H9 (cell line): Measurements from ENCODE around the gene TSPAN18. TPM values are rescaled to one million over a fixed set of nuclear protein-coding genes. Genes with fewer than 3 reads are reported as not detected.

ENCODE experiments used
- DNase-seq: peaks from one replicate; pipeline ENCODE4 v3.0.0-alpha.2; 2017
- H2AFZ ChIP-seq: one replicate; pipeline ENCODE4 v1.6.1; 2013; ENCODE audit warnings: mild to moderate bottlenecking, low read length, control low read depth, moderate library complexity
- H2AK5ac ChIP-seq: 2 replicates; pipeline ENCODE4 v1.6.1; 2013; ENCODE audit warnings: low read length, control low read depth, mixed read lengths; ENCODE audit not compliant: insufficient read length
- H2BK120ac ChIP-seq: one replicate; pipeline ENCODE4 v1.6.1; 2013; ENCODE audit warnings: low read depth, mild to moderate bottlenecking, low read length, control low read depth, inconsistent platforms; ENCODE audit not compliant: poor library complexity, severe bottlenecking
- H2BK12ac ChIP-seq: 2 replicates; pipeline ENCODE4 v1.6.1; 2013; ENCODE audit warnings: low read length, control low read depth, mixed read lengths, low read depth; ENCODE audit not compliant: insufficient read length
- H2BK15ac ChIP-seq: 2 replicates; pipeline ENCODE4 v1.6.1; 2013; ENCODE audit warnings: low read depth, low read length, control low read depth
- H2BK20ac ChIP-seq: one replicate; pipeline ENCODE4 v1.6.1; 2013; ENCODE audit warnings: low read depth, mild to moderate bottlenecking, low read length, control low read depth, inconsistent platforms; ENCODE audit not compliant: poor library complexity, severe bottlenecking
- H2BK5ac ChIP-seq: 2 replicates; pipeline ENCODE4 v1.6.1; 2013; ENCODE audit warnings: low read length, control low read depth, mixed read lengths; ENCODE audit not compliant: insufficient read length
- H3K14ac ChIP-seq: 2 replicates; pipeline ENCODE4 v1.6.1; 2013; ENCODE audit warnings: low read length, control low read depth; ENCODE audit not compliant: insufficient read depth
- H3K18ac ChIP-seq: 2 replicates; pipeline ENCODE4 v1.6.1; 2013; ENCODE audit warnings: low read depth, mild to moderate bottlenecking, mixed read lengths, low read length, control low read depth; ENCODE audit not compliant: insufficient read length
- H3K23ac ChIP-seq: 2 replicates; pipeline ENCODE4 v1.6.1; 2013; ENCODE audit warnings: low read length, control low read depth, mixed read lengths, low read depth; ENCODE audit not compliant: insufficient read length
- H3K23me2 ChIP-seq: 2 replicates; pipeline ENCODE4 v1.6.1; 2013; ENCODE audit warnings: low read depth, mild to moderate bottlenecking, mixed read lengths, low read length, control low read depth; ENCODE audit not compliant: insufficient read length, poor library complexity, severe bottlenecking
- H3K27ac ChIP-seq: 2 replicates; pipeline ENCODE4 v1.5.1; 2013; ENCODE audit warnings: low read length, control low read depth, mixed read lengths, low read depth; ENCODE audit not compliant: insufficient read length
- H3K27me3 ChIP-seq: 2 replicates; pipeline ENCODE4 v1.6.1; 2013; ENCODE audit warnings: low read length, control low read depth, inconsistent platforms; ENCODE audit not compliant: insufficient read depth
- H3K4ac ChIP-seq: 2 replicates; pipeline ENCODE4 v1.6.1; 2013; ENCODE audit warnings: low read depth, mild to moderate bottlenecking, control low read depth, inconsistent platforms, low read length, moderate library complexity
- H3K4me1 ChIP-seq: 2 replicates; pipeline ENCODE4 v1.6.1; 2013; ENCODE audit warnings: low read length, control low read depth, inconsistent platforms; ENCODE audit not compliant: insufficient read depth
- H3K4me2 ChIP-seq: 2 replicates; pipeline ENCODE4 v1.6.1; 2013; ENCODE audit warnings: low read length, control low read depth, mixed read lengths; ENCODE audit not compliant: insufficient read length, insufficient read depth
- H3K56ac ChIP-seq: 2 replicates; pipeline ENCODE4 v1.6.1; 2013; ENCODE audit warnings: low read depth, mild to moderate bottlenecking, mixed read lengths, low read length, control low read depth; ENCODE audit not compliant: insufficient read length
- H3K79me1 ChIP-seq: 2 replicates; pipeline ENCODE4 v1.6.1; 2013; ENCODE audit warnings: low read depth, mild to moderate bottlenecking, moderate library complexity, low read length, control low read depth, inconsistent platforms; ENCODE audit not compliant: insufficient read depth, poor library complexity, severe bottlenecking
- H3K79me2 ChIP-seq: 2 replicates; pipeline ENCODE4 v1.6.1; 2013; ENCODE audit warnings: low read length, control low read depth, inconsistent platforms; ENCODE audit not compliant: insufficient read depth
- H3K9ac ChIP-seq: 2 replicates; pipeline ENCODE4 v1.6.1; 2013; ENCODE audit warnings: low read length, control low read depth, mixed read lengths; ENCODE audit not compliant: insufficient read length; ENCODE audit errors: extremely low read depth
- H3K9me3 ChIP-seq: one replicate; pipeline ENCODE4 v1.6.1; 2013; ENCODE audit warnings: low read depth, low read length, inconsistent platforms; ENCODE audit not compliant: control insufficient read depth
- H3T11ph ChIP-seq: one replicate; pipeline ENCODE4 v1.6.1; 2013; ENCODE audit warnings: mild to moderate bottlenecking, low read length, control low read depth, inconsistent platforms
- H4K20me1 ChIP-seq: one replicate; pipeline ENCODE4 v1.6.1; 2013; ENCODE audit not compliant: control insufficient read depth, insufficient read length, insufficient read depth
- H4K5ac ChIP-seq: 2 replicates; pipeline ENCODE4 v1.6.1; 2013; ENCODE audit warnings: low read depth, mild to moderate bottlenecking, mixed read lengths, low read length, control low read depth; ENCODE audit not compliant: insufficient read length
- H4K8ac ChIP-seq: replicated peaks from 2 replicates; pipeline ENCODE4 v1.6.1; 2013; ENCODE audit warnings: low read length, control low read depth, mixed read lengths, low read depth; ENCODE audit not compliant: insufficient read length
- H4K91ac ChIP-seq: 2 replicates; pipeline ENCODE4 v1.6.1; 2013; ENCODE audit warnings: low read depth, mild to moderate bottlenecking, moderate library complexity, mixed read lengths, low read length, control low read depth; ENCODE audit not compliant: insufficient read length
- H3K27ac Mint-ChIP-seq, 3 experiments: 2 replicates in 2 of 3; 3 replicates in 1 of 3; pipeline ENCODE4 v1.8.0; 2020 to 2021; ENCODE audit warnings: mixed read lengths in 3 of 3, mild to moderate bottlenecking in 1 of 3, moderate library complexity in 1 of 3
- H3K27me3 Mint-ChIP-seq: 2 replicates; pipeline ENCODE4 v1.8.0; 2021; ENCODE audit warnings: low read depth, mild to moderate bottlenecking, moderate library complexity, mixed read lengths
- H3K36me3 Mint-ChIP-seq, 3 experiments: 2 replicates in 2 of 3; 3 replicates in 1 of 3; pipeline ENCODE4 v1.8.0; 2020 to 2021; ENCODE audit warnings: low read depth in 3 of 3, mixed read lengths in 3 of 3; ENCODE audit not compliant: insufficient read depth in 1 of 3
- H3K4me1 Mint-ChIP-seq, 2 experiments: 2 replicates each; pipeline ENCODE4 v1.8.0; 2020; ENCODE audit warnings: mixed read lengths in 2 of 2
- H3K4me3 Mint-ChIP-seq, 2 experiments: 2 replicates in 1 of 2; 3 replicates in 1 of 2; pipeline ENCODE4 v1.8.0; 2020 to 2021; ENCODE audit warnings: mild to moderate bottlenecking in 2 of 2, mixed read lengths in 2 of 2, moderate library complexity in 1 of 2
- H3K9me3 Mint-ChIP-seq, 2 experiments: 2 replicates in 1 of 2; 3 replicates in 1 of 2; pipeline ENCODE4 v1.8.0; 2020; ENCODE audit warnings: mild to moderate bottlenecking in 2 of 2, mixed read lengths in 2 of 2, moderate library complexity in 1 of 2
- CTCF ChIP-seq: fragments of 200-600 bp; sonication (generic); conservative IDR thresholded peaks from 3 replicates; pipeline ENCODE4 v1.8.0; 2021; ENCODE audit warnings: antibody characterized with exemption, mild to moderate bottlenecking
- WGBS: extraction: QIAGEN DNeasy Blood & Tissue Kit; methylation state at CpG from one replicate; pipeline ENCODE4 v1.1.7; 2013; ENCODE audit warnings: missing lambda C conversion rate, low lambda C conversion rate, mixed read lengths; ENCODE audit not compliant: insufficient read length; ENCODE audit errors: extremely low coverage; 5-methylcytosine and 5-hydroxymethylcytosine counted together
- total RNA-seq: library from RNA; stranded (reverse); gene quantifications from 2 replicates; pipeline ENCODE4 v1.2.1, GENCODE V29; 2021

The TSPAN18 gene
- total RNA-seq, 1 experiment from 2014 or later = 25.3 TPM

GRCh38 chr11:44930588-44931302, 204.0 kb downstream of the TSPAN18 start:
- H3K4me1 Mint-ChIP-seq = peaks cover 48 to 63% of the 10 kb centered on the region in 2 experiments
- Histone ChIP-seq H3K9ac (no peak overlapping the region), H3K56ac (no peak overlapping the region), H3K4me1 (peaks cover 2% of the 10 kb centered on the region; the same call in 1 of the 2 replicates), H4K91ac (no peak overlapping the region), H2BK120ac (no peak overlapping the region), H2AFZ (no peak overlapping the region), H2AK5ac (no peak overlapping the region), H2BK12ac (no peak overlapping the region), H3K27ac (no peak overlapping the region), H3K27me3 (no peaks in the 10 kb centered on the region), H2BK20ac (no peak overlapping the region), H3K79me2 (no peaks in the 10 kb centered on the region), H3K4me2 (no peak overlapping the region), H3K23ac (no peak overlapping the region), H3K23me2 (no peaks in the 10 kb centered on the region), H3K79me1 (no peaks in the 10 kb centered on the region), H3T11ph (no peak overlapping the region), H3K9me3 (no peaks in the 10 kb centered on the region), H4K8ac (no peak overlapping the region), H2BK15ac (no peak overlapping the region), H4K20me1 (peaks cover 3% of the 10 kb centered on the region), H2BK5ac (no peak overlapping the region), H4K5ac (no peak overlapping the region), H3K4ac (no peak overlapping the region), H3K14ac (no peak overlapping the region), H3K18ac (no peak overlapping the region)
- no CpG with 5 or more reads among the region's 13 CpGs for WGBS
- no peaks in the 10 kb centered on the region for H3K9me3 Mint-ChIP-seq
- no peak for TF ChIP-seq CTCF
- no peak overlapping the region for H3K4me3 Mint-ChIP-seq
- peak overlapping the region; percentile 8 to 74 (median 36); a peak in 4 of 7 replicates for H3K27ac Mint-ChIP-seq
- peaks cover 3 to 23% (median 18%) of the 10 kb centered on the region in 3 experiments; a peak in 6 of 7 replicates for H3K36me3 Mint-ChIP-seq
- no peak for DNase-seq
- H3K27me3 Mint-ChIP-seq = peaks cover 8% of the 10 kb centered on the region
